Hematopoietic multipotent progenitor cell treated with erythropoietin and hydrocortisone succinate and interleukin-3 and kit ligand, for 6 days (in vitro differentiated cells): Measurements from ENCODE around the gene CENPB.

Source experiments
- DNase-seq: peaks from one replicate; pipeline ENCODE4 v3.0.0-alpha.2; 2015

The CENPB gene

GRCh38 chr20:3747471-3747870, 39.1 kb downstream of the CENPB start:
- DNase-seq, result no peak

GRCh38 chr20:3745686-3746173, 40.8 kb downstream of the CENPB start:
- no peak for DNase-seq

- peak; percentile 94 for DNase-seq
Observed at GRCh38 chr20:3744806-3745685, 41.5 kb downstream of the CENPB start.

- DNase-seq, result no peak
Observed at GRCh38 chr20:3744037-3744436, 42.5 kb downstream of the CENPB start.

- no peak for DNase-seq
Observed at GRCh38 chr20:3743251-3743650, 43.3 kb downstream of the CENPB start.

GRCh38 chr20:3741836-3742458, 44.6 kb downstream of the CENPB start:
- no peak for DNase-seq

GRCh38 chr20:3740615-3741301, 45.8 kb downstream of the CENPB start:
- no peak for DNase-seq

- peak; percentile 78 for DNase-seq
Observed at GRCh38 chr20:3739926-3740451, 46.6 kb downstream of the CENPB start.

GRCh38 chr20:3739054-3739925, 47.2 kb downstream of the CENPB start:
- DNase-seq, result no peak

GRCh38 chr20:3738111-3739053, 48.2 kb downstream of the CENPB start:
- DNase-seq, result peak; percentile 54

- no peak for DNase-seq
Observed at GRCh38 chr20:3735768-3736167, 50.8 kb downstream of the CENPB start.

- no peak for DNase-seq
Observed at GRCh38 chr20:3734111-3734843, 52.3 kb downstream of the CENPB start.
